ENCODE results near the gene SCMH1.

The SCMH1 gene

DNA sequence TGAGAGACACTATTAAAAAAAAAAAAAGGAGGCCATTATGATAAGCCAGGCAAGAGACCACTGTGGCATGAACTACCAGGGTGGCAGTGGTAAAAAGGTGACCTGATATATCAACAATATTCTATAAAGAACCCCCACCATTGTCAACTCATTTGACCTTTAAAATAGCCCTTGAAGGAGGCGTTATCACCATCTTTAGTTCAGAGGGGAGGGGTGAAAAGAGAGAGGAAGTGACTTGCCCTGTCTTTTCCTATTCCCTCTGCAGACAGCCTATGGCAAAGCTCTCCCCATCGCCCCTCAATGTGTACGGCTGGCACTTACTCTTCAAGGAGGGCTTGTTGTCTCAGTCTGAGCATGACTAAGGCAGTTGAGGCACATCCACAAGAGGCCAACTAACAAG is 208.8 kb downstream of the SCMH1 start:
- Histone ChIP-seq H3K79me2 (ENCODE audit: insufficient read depth, low read length) (no peaks in the 10 kb centered on the region), H3K9ac (ENCODE audit: low read length) (no peak overlapping the region), H3K27me3 (ENCODE audit: low read length) (no peaks in the 10 kb centered on the region), H3K4me2 (ENCODE audit: low read depth, low read length, poor library complexity, severe bottlenecking) (no peak overlapping the region), H3K27ac (ENCODE audit: low read depth, low read length) (no peak overlapping the region), H3K9me3 (ENCODE audit: insufficient read depth, low read length) (no peaks in the 10 kb centered on the region), H3K9me2 (replicated peaks; ENCODE audit: insufficient read depth, low read length) (no peaks in the 10 kb centered on the region), H3K36me3 (ENCODE audit: low read length) (0 out of 2 replicates have a peak, but pooled peaks cover 4% of the 10 kb centered on the region), H3K4me3 (ENCODE audit: insufficient read depth, low read length, poor library complexity, severe bottlenecking) (no peak overlapping the region), H2AFZ (ENCODE audit: low read depth, low read length, severe bottlenecking) (no peak overlapping the region), H3F3A (ENCODE audit: insufficient read depth) (no peaks in the 10 kb centered on the region), H4K20me1 (ENCODE audit: low read depth, low read length) (no peaks in the 10 kb centered on the region)
- TF ChIP-seq, protein P1, sequence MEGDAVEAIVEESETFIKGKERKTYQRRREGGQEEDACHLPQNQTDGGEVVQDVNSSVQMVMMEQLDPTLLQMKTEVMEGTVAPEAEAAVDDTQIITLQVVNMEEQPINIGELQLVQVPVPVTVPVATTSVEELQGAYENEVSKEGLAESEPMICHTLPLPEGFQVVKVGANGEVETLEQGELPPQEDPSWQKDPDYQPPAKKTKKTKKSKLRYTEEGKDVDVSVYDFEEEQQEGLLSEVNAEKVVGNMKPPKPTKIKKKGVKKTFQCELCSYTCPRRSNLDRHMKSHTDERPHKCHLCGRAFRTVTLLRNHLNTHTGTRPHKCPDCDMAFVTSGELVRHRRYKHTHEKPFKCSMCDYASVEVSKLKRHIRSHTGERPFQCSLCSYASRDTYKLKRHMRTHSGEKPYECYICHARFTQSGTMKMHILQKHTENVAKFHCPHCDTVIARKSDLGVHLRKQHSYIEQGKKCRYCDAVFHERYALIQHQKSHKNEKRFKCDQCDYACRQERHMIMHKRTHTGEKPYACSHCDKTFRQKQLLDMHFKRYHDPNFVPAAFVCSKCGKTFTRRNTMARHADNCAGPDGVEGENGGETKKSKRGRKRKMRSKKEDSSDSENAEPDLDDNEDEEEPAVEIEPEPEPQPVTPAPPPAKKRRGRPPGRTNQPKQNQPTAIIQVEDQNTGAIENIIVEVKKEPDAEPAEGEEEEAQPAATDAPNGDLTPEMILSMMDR (IDR thresholded peaks at IDR 0.05; ENCODE audit: insufficient read depth, low read length, poor library complexity, severe bottlenecking): no peak
- no peak for TF ChIP-seq EZH2phosphoT487 (conservative IDR thresholded peaks at IDR 0.05; ENCODE audit: low read length)

DNA sequence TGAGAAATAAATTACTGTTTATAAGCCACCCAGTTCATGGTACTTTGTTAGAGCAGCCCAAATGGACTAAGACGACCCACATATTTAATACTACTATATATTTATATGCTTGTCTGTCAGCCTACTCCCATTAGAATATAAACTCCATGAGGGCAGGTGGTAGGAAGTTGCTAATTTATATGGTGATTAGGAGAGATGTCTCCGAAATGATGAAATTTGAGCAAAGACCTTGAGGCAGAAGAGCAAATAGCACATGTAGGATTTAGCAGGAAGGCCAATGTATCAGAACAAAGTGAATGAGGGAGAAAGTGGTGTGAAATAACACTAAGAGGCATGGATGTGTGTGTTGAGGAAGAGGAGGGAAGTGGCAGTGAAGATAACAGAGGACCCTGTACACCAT is 210.0 kb downstream of the SCMH1 start:
- no peak overlapping the region for H3K4me2 ChIP-seq (ENCODE audit: low read depth, low read length, poor library complexity, severe bottlenecking)
- no peak overlapping the region for H3K27ac ChIP-seq (ENCODE audit: low read depth, low read length)
- 0 out of 2 replicates have a peak, but pooled peaks cover 1% of the 10 kb centered on the region for H3K36me3 ChIP-seq (ENCODE audit: low read length)

DNA sequence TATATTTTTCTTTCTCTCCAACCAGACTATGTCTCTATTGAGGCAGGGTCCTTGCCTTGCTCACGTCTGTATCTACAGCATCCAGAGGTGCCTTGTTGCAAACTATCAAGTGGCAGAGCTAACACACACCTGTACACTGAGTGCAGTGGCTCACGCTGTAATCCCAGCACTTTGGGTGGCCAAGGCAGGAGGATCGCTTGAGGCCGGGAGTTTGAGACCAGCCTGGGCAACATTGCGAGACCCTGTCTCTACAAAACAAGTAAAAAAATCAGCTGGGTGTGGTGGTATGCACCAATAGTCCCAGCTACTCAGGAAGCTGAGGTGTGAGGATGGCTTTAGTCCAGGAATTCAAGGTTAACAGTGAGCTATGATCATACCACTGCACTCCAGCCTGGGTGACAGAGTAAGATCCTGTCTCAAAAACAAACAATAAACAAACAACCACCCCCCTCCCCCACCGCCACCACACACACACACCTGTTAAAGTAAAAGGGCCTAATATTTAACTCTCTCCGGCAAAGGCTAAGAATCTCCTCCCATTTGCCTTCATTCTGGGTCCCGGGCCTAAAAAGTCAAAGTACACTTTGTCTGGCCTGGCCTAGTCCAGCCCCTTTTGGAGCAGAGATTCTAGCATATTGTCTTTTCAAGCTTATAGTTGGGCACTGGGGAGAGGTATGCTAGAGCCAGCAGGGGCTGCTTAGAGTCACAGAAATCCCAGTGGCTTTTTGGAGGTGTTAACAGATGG is 211.1 kb downstream of the SCMH1 start:
- Histone ChIP-seq H3K9me3 (ENCODE audit: insufficient read depth, low read length) (no peaks in the 10 kb centered on the region), H3F3A (ENCODE audit: insufficient read depth) (no peaks in the 10 kb centered on the region), H3K9me2 (replicated peaks; ENCODE audit: insufficient read depth, low read length) (no peaks in the 10 kb centered on the region), H3K36me3 (ENCODE audit: low read length) (no peaks in the 10 kb centered on the region), H3K4me2 (ENCODE audit: low read depth, low read length, poor library complexity, severe bottlenecking) (no peak overlapping the region), H3K27me3 (ENCODE audit: low read length) (no peaks in the 10 kb centered on the region), H3K27ac (ENCODE audit: low read depth, low read length) (no peak overlapping the region), H3K9ac (ENCODE audit: low read length) (no peak overlapping the region), H3K79me2 (ENCODE audit: insufficient read depth, low read length) (no peaks in the 10 kb centered on the region), H4K20me1 (ENCODE audit: low read depth, low read length) (no peaks in the 10 kb centered on the region), H3K4me3 (ENCODE audit: insufficient read depth, low read length, poor library complexity, severe bottlenecking) (no peak overlapping the region), H2AFZ (ENCODE audit: low read depth, low read length, severe bottlenecking) (no peak overlapping the region)
- TF ChIP-seq EZH2phosphoT487 (conservative IDR thresholded peaks at IDR 0.05; ENCODE audit: low read length): no peak
- TF ChIP-seq, protein P1 (IDR thresholded peaks at IDR 0.05; ENCODE audit: insufficient read depth, low read length, poor library complexity, severe bottlenecking): no peak

More for the DNA sequence above, 210.0 kb downstream of the SCMH1 start:
- no peaks in the 10 kb centered on the region for H3K9me3 ChIP-seq (ENCODE audit: insufficient read depth, low read length)
- TF ChIP-seq, protein P1 (IDR thresholded peaks at IDR 0.05; ENCODE audit: insufficient read depth, low read length, poor library complexity, severe bottlenecking): no peak
- no peak for TF ChIP-seq EZH2phosphoT487 (conservative IDR thresholded peaks at IDR 0.05; ENCODE audit: low read length)
- no peaks in the 10 kb centered on the region for H4K20me1 ChIP-seq (ENCODE audit: low read depth, low read length)
- H3K27me3 ChIP-seq (ENCODE audit: low read length): no peaks in the 10 kb centered on the region
- no peaks in the 10 kb centered on the region for H3K79me2 ChIP-seq (ENCODE audit: insufficient read depth, low read length)
- no peak overlapping the region for H3K9ac ChIP-seq (ENCODE audit: low read length)
- no peak overlapping the region for H3K4me3 ChIP-seq (ENCODE audit: insufficient read depth, low read length, poor library complexity, severe bottlenecking)
- H3K9me2 ChIP-seq (replicated peaks; ENCODE audit: insufficient read depth, low read length): no peaks in the 10 kb centered on the region
- H2AFZ ChIP-seq (ENCODE audit: low read depth, low read length, severe bottlenecking): no peak overlapping the region
- no peaks in the 10 kb centered on the region for H3F3A ChIP-seq (ENCODE audit: insufficient read depth)
